HepG2 (cell line): ENCODE data around the gene ZSWIM6. TPM values are rescaled to one million over a fixed set of nuclear protein-coding genes. Genes with fewer than 3 reads are reported as not detected.

ENCODE experiments used
- POLR2G ChIP-seq: fragments of 200-400 bp; formaldehyde crosslinking; IDR thresholded peaks from 2 replicates; pipeline ENCODE4 v1.6.1; 2018; ENCODE audit warnings: mild to moderate bottlenecking, low read depth, low read length, moderate library complexity
- SALL1 ChIP-seq: sonication (generic); formaldehyde crosslinking; IDR thresholded peaks from 2 replicates; pipeline ENCODE4 v1.8.0; 2022; ENCODE audit warnings: mild to moderate bottlenecking, missing genetic modification reagents
- SOX6 ChIP-seq, 2 experiments: fragments of 450-650 bp in 1 of 2; sonication (generic) in 1 of 2; formaldehyde crosslinking in 1 of 2; IDR thresholded peaks; 2 replicates each; pipeline versions ENCODE4 v1.4.0 to v1.6.1; 2017 to 2020; ENCODE audit warnings: antibody characterized with exemption in 1 of 2, mild to moderate bottlenecking in 1 of 2, missing genetic modification reagents in 1 of 2
- SRF ChIP-seq: IDR thresholded peaks from 2 replicates; pipeline ENCODE4 v1.6.1; 2011; ENCODE audit warnings: mild to moderate bottlenecking, low read depth, low read length, moderate library complexity
- SUZ12 ChIP-seq: fragments of 150-350 bp; IDR thresholded peaks from 2 replicates; pipeline ENCODE4 v1.6.1; 2014; ENCODE audit warnings: low read depth, low read length
- ZNF318 ChIP-seq: sonication (generic); formaldehyde crosslinking; IDR thresholded peaks from 2 replicates; pipeline ENCODE4 v1.4.0; 2020; ENCODE audit warnings: mild to moderate bottlenecking, missing genetic modification reagents
- ZNF597 ChIP-seq: sonication (generic); formaldehyde crosslinking; IDR thresholded peaks from 2 replicates; pipeline ENCODE4 v1.5.0; 2020; ENCODE audit warnings: missing genetic modification reagents
- polyA plus RNA-seq, 8 experiments: library from polyadenylated mRNA; depleted of rRNA in 3 of 8; stranded (reverse) in 7 of 8; unstranded in 1 of 8; fragments of >200 nt; fragmentation: Illumina TruSeq in 4 of 8; extraction: Trizol in 4 of 8; gene quantifications; 2 replicates each; pipeline versions ENCODE4 v1.2.1 to v1.2.3, GENCODE V29; 2011 to 2016; ENCODE audit warnings: low read depth in 4 of 8, missing spikeins in 1 of 8, mixed read lengths in 1 of 8; ENCODE audit not compliant: insufficient read depth in 1 of 8
- total RNA-seq, 5 experiments: library from RNA; depleted of rRNA; stranded (reverse); fragments of >200 nt; fragmentation: Illumina TruSeq; extraction: Trizol; gene quantifications; 2 replicates each; pipeline ENCODE4 v1.2.3, GENCODE V29; 2016; ENCODE audit warnings: low read depth in 1 of 5
- TF ChIP-seq, protein P1 (sequence below), 2 experiments: fragments of 450-650 bp in 1 of 2; sonication (generic) in 1 of 2; formaldehyde crosslinking in 1 of 2; IDR thresholded peaks; 2 replicates each; pipeline versions ENCODE4 v1.6.1 to v1.8.0; 2016 to 2022; ENCODE audit warnings: antibody characterized with exemption in 1 of 2, mild to moderate bottlenecking in 1 of 2, missing genetic modification reagents in 1 of 2

ZSWIM6 gene
- total and polyA plus RNA-seq, 2 of the 13 experiments (the other 11 are each of a cell fraction or from before 2014, with no cell fraction given), result 0.82 to 1.9 TPM

DNA sequence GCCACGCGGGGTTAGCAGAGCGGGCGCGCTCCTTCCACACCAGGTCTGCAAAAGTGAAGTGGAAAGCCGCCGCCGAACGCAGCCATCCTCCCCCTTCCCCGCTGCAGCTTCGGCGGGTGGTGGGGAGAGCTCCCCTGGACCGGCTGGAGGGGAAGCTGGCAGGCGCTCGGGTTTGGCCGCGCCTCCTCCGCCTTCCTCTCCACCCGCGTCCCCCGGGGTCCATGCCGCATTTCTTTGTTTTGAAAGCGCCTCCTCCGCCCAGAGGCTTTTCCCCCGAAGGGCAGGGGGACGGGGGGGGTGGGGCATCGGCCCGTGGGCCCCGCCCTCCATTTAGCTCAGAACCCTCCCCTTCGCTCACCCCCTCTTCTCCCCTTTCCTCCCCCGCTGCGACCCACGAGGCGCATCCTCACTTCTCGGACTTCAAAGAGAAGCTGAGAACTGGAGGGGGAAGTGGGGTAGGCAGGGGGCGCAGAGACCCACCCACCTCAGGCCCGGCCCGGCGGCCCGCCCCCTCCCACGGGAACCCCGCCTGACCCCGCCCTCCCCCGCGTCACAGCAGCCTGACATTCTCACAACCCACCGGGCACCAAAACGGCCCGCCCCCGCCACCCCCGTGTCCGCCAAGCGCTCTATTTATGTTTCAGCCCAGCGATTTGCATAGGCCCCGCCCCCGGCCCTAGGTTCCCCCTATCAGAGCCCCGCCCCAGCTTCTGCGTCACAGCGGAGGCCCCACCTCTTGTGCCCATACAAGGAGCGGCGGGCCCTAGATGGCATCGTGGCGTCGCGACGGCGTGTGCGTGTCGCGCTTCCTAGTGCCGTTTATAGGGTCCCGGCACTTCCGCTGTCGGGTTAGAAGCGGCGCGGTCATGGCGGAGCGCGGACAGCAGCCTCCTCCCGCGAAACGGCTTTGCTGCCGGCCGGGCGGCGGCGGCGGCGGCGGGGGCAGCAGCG is at the start of gene ZSWIM6 (continued):
- TF ChIP-seq ZNF318 (CRISPR knock-in tag) (no peak), SRF (peak; percentile 100), SALL1 (CRISPR knock-in tag) (peak; percentile 45; the same call in 1 of the 2 replicates), POLR2G (peak; percentile 70), SOX6 (IDR thresholded peaks at IDR 0.05) (no peak), SOX6 (CRISPR knock-in tag; IDR thresholded peaks at IDR 0.05) (peak; percentile 25; the same call in 1 of the 2 replicates), ZNF597 (CRISPR knock-in tag) (no peak), SUZ12 (no peak)
- TF ChIP-seq, protein P1, sequence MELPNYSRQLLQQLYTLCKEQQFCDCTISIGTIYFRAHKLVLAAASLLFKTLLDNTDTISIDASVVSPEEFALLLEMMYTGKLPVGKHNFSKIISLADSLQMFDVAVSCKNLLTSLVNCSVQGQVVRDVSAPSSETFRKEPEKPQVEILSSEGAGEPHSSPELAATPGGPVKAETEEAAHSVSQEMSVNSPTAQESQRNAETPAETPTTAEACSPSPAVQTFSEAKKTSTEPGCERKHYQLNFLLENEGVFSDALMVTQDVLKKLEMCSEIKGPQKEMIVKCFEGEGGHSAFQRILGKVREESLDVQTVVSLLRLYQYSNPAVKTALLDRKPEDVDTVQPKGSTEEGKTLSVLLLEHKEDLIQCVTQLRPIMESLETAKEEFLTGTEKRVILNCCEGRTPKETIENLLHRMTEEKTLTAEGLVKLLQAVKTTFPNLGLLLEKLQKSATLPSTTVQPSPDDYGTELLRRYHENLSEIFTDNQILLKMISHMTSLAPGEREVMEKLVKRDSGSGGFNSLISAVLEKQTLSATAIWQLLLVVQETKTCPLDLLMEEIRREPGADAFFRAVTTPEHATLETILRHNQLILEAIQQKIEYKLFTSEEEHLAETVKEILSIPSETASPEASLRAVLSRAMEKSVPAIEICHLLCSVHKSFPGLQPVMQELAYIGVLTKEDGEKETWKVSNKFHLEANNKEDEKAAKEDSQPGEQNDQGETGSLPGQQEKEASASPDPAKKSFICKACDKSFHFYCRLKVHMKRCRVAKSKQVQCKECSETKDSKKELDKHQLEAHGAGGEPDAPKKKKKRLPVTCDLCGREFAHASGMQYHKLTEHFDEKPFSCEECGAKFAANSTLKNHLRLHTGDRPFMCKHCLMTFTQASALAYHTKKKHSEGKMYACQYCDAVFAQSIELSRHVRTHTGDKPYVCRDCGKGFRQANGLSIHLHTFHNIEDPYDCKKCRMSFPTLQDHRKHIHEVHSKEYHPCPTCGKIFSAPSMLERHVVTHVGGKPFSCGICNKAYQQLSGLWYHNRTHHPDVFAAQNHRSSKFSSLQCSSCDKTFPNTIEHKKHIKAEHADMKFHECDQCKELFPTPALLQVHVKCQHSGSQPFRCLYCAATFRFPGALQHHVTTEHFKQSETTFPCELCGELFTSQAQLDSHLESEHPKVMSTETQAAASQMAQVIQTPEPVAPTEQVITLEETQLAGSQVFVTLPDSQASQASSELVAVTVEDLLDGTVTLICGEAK (IDR thresholded peaks at IDR 0.05), result no peak
- TF ChIP-seq, protein P1 (CRISPR knock-in tag; IDR thresholded peaks at IDR 0.05), result no peak
